ENCODE measurements around the gene IL3.

GRCh38 chr5:132050661-132051552 is 9.5 kb upstream of the IL3 start:
- TF ChIP-seq CTCF (IDR thresholded peaks at IDR 0.05) (no peak), POLR2A (IDR thresholded peaks at IDR 0.05) (no peak)

Data from thyroid gland (tissue), 4 donors.